HG03575 (cell line): ENCODE measurements around the gene ICA1L.
"Not testable (repeated sequence)": the region's sequence is repeated elsewhere in the genome, so short reads cannot be mapped to it uniquely, and the experiment has no call there.

Source experiments
- ATAC-seq: cut with Tn5 transposase; IDR thresholded peaks from one replicate; pipeline ENCODE4 v1.9.1; 2021; ENCODE audit not compliant: unreplicated experiment, insufficient number of reproducible peaks, low FRiP score; ENCODE audit errors: extremely low read depth

The ICA1L gene

DNA sequence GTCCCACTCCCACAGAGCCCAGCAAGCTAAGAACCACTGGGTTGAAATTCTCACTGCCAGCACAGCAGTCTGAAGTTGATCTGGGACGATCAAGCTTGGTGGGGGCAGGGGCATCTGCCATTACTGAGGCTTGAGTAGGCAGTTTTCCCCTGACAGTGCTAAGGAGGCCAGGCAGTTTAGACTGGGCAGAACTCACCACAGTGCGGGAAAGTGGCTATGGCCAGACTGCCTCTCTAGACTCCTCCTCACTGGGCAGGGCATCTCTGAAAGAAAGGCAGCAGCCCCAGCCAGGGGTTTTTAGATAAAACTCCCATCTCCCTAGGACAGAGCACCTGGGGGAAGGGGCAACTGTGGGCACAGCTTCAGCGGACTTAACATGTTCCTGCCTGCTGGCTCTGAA, 22.2 kb downstream of the ICA1L start:
- ATAC-seq: not testable (repeated sequence)

- ATAC-seq: no peak
Observed at GRCh38 chr2:202848813-202849212, 22.8 kb downstream of the ICA1L start.

DNA sequence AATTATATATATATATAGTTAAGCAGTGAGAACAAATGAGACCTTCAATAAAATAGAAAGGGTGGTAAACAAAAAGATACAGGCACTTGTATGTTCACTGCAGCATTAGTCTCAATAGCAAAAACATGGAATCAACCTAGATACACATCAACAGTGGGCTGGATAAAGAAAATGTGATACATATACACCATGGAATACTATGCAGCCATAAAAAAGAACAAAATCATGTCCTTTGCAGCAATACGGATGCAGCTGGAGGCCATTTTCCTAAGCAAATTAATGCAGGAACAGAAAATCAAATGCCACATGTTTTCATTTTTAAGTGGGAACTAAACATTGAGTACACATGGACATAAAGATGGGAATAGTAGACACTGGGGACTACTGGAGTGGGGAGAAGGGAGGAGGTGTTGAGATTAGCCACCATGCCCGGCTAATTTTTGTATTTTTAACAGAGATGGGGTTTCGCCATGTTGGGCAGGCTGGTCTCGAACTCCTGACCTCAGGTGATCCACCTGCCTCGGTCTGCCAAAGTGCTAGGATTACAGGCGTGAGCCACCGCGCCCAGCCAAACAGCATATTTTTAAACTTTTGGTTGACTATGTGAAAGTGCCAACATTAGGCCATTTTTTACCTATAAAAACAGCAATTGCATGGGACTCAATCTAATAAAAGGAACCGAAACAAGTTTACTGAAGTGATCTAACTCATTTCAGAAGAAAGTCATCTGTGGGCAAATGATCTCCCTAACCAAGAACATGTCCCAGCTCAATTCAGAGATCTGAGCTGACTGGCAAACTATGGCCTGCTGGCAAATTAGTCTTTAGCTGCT, 23.7 kb downstream of the ICA1L start:
- ATAC-seq: no peak

DNA sequence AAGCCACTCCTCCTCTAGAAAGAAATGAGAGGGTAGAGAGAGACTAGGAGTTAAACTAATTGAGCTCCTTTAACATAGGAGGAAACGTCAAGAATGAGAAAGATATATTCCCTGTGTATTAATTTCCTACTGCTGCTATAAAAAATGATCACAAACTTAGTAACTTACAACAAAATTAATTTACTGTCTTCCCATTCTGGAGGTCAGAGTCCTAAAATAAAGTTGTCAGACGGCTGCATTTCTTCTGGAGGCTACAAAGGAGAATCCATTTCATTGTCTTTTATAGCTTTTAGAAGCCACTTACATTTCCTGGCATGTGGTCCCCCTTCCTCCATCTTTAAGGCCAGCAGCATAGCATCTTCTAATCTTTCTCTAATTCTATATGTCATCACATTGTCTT, 26.9 kb downstream of the ICA1L start:
- ATAC-seq: no peak

GRCh38 chr2:202842690-202843089, 28.9 kb downstream of the ICA1L start:
- no peak for ATAC-seq

GRCh38 chr2:202841090-202841867, 30.3 kb downstream of the ICA1L start:
- ATAC-seq: no peak

DNA sequence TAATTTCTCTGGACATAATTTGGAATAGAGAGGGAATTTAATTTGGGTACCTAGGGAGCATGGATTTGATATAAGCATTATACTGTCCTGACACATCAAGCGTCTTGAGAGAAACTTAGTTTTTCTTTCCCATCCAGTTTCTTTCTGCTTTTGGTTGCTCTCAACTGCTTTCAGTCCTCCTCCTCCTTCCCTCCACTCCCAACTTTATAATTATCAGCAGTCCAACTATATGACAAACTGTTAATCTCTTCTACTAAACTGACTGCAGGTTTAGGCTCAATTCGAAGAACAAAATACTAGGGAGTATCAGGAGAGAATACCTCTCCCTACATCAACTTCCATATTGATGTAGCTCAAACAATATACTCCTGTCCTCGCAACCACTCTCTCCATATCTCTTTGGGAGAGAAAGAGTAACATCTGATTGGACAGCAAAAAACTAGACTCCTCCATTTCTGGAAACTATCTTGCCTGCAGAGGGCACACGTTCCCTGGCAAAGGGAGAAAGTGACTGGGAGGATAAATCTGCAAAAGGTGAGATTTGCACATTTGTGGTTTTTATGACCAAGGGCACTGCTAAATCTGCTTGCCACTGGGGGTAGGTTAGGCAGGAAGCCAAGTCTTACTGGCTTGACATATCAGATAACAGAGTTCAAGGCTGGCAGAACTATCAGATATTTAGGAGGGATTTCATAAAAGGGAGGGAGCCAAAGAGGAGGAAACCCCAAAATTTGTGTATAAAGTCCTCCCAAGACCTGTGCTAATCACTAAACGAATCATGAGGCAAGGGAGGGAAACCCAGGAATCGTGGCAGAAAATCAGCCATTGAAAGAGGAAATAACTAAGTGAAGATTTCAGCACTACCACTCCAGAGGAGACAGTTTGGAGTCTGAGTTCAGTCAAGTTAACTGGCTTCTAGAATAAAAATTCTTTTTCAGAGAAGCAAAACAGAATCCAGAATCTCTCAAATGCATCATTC, 40.0 kb downstream of the ICA1L start:
- no peak for ATAC-seq

GRCh38 chr2:202824901-202825300, 46.7 kb downstream of the ICA1L start:
- no peak for ATAC-seq

GRCh38 chr2:202822411-202822810, 49.2 kb downstream of the ICA1L start:
- no peak for ATAC-seq

GRCh38 chr2:202821206-202822160, 50.1 kb downstream of the ICA1L start:
- ATAC-seq: no peak

- ATAC-seq: no peak
Observed at GRCh38 chr2:202818321-202818720, 53.2 kb downstream of the ICA1L start.

DNA sequence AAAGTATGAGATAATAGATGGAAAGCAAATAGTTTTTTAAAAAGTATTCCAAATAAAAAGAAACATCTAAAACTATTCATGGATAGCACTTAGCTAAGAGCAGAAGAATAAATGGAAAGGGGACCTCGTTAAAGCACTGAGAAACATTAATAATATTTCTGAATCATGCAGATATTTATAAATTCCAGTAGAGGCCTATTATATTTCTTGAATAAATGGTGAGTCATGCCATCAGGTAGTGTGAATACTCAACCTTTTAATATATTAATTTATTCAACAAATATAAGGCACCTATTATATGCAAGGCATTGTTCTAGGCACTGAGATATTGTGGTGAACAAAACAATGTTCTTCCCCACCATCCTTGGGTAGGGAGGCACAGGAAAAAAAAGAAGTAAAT, 53.8 kb downstream of the ICA1L start:
- no peak for ATAC-seq

- ATAC-seq: no peak
Observed at GRCh38 chr2:202815548-202816360, 55.8 kb downstream of the ICA1L start.

DNA sequence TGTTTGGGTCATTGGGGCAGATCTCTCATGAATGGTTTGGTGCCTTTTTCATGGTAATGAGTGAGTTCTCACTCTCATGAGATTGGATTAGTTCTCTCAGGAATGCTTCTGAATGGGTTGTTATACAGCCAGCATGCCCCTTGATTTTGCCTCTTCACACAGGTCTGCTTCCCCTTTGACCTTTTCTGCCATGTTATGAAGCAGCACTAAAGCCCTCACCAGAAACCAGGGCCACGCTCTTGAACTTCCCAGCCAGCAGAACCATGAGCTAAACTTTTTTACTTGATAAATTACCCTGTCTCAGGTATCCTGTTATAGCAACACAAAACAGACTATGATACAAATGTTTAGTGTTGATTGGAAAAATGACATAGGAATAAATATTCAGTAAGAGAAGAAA, 57.3 kb downstream of the ICA1L start:
- ATAC-seq: no peak

DNA sequence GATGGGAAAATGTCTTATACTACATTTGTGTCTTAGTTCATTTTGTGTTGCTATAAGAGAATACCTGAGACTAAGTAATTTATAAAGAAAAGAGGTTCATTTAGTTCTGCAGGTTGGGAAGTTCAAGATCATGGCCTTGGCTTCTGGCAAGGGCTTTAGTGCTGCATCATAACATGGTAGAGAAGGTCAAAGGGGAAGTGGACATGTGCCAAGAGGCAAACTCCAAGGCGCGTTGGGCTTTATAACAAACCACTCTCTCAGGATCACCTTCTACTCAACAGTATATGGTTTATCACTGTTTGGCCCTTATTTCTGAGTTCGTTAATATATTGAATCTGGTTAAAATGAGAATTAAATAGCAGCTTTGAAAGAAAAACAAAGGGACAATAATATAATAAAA, 58.2 kb downstream of the ICA1L start:
- ATAC-seq: no peak

- ATAC-seq: no peak
Observed at GRCh38 chr2:202808754-202809153, 62.8 kb downstream of the ICA1L start.

DNA sequence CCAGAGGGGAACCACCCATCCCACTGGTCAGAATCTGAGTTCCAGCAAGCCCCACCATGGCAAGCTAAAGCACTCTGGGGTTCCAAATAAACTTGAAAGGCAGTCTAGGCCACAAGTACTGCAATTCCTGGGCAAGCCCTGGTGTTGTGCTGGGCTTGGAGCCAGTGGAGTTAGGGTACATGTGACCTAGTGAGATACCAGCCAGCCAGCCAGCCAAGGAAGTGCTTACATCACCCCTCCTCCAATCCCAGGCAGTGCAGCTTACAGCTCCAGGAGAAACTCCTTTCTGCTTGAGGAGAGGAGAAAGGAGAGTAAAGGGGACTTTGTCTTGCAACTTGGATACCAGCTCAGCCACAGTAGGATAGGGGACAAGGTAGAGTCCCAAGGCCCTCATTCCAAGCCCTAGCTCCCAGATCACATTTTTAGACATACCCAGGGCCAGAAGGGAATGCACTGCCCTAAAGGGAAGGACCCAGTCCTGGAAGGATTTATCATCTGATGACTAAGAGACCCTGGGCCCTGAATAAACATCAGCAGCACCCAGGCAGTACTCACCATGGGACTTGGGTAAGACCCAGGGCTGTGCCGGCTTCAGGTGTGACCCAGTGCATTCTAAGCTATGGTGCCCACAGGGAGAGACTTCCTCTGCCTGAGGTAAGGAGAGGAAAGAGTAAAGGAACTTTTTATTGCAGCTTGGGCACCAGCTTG, 64.0 kb downstream of the ICA1L start:
- not testable (repeated sequence) for ATAC-seq
